Fibroblast of villous mesenchyme (primary cell): ENCODE measurements around the gene DNAJC17. TPM values are rescaled to one million over a fixed set of nuclear protein-coding genes. Genes with fewer than 3 reads are reported as not detected.

ENCODE experiments used
- DNase-seq: peaks from one replicate; pipeline ENCODE4 v3.0.0-alpha.2; 2010; ENCODE audit warnings: low read depth
- H3K4me3 ChIP-seq: 2 replicates; pipeline ENCODE4 v1.5.1; 2011; ENCODE audit warnings: low read depth, mild to moderate bottlenecking, low read length
- small RNA-seq: library from RNA; depleted of rRNA; stranded (forward); fragments of <200 nt; gene quantifications from one replicate; pipeline ENCODE3, GENCODE V24; 2012
- total RNA-seq: library from RNA; depleted of rRNA; stranded (reverse); fragments of >200 nt; gene quantifications from 2 replicates; pipeline ENCODE4 v1.2.3, GENCODE V29; 2012
- TF ChIP-seq, protein P1 (sequence below): IDR thresholded peaks from 2 replicates; pipeline ENCODE4 v1.5.1; 2012; ENCODE audit warnings: low read depth, mild to moderate bottlenecking, low read length; ENCODE audit not compliant: insufficient read depth

Gene DNAJC17
- total RNA-seq, 1 donor, result 30.7 TPM

DNA sequence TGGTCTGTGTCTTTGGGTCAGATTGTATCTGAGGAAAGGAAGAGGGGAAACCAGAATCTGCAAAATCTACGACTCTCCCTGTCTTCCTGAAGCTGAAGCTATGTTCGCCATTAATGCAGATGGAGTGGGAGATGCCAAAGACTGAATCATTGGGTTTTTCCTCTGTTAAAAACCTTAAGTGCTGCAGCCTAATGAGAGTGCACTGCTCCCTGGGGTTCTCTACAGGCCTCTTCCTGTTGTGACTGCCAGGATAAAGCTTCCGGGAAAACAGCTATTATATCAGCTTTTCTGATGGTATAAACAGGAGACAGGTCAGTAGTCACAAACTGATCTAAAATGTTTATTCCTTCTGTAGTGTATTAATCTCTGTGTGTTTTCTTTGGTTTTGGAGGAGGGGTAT lies 76.2 kb downstream of the DNAJC17 start:
- TF ChIP-seq, protein P1, sequence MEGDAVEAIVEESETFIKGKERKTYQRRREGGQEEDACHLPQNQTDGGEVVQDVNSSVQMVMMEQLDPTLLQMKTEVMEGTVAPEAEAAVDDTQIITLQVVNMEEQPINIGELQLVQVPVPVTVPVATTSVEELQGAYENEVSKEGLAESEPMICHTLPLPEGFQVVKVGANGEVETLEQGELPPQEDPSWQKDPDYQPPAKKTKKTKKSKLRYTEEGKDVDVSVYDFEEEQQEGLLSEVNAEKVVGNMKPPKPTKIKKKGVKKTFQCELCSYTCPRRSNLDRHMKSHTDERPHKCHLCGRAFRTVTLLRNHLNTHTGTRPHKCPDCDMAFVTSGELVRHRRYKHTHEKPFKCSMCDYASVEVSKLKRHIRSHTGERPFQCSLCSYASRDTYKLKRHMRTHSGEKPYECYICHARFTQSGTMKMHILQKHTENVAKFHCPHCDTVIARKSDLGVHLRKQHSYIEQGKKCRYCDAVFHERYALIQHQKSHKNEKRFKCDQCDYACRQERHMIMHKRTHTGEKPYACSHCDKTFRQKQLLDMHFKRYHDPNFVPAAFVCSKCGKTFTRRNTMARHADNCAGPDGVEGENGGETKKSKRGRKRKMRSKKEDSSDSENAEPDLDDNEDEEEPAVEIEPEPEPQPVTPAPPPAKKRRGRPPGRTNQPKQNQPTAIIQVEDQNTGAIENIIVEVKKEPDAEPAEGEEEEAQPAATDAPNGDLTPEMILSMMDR, result no peak
- DNase-seq, result no peak
- no peak overlapping the region for H3K4me3 ChIP-seq

DNA sequence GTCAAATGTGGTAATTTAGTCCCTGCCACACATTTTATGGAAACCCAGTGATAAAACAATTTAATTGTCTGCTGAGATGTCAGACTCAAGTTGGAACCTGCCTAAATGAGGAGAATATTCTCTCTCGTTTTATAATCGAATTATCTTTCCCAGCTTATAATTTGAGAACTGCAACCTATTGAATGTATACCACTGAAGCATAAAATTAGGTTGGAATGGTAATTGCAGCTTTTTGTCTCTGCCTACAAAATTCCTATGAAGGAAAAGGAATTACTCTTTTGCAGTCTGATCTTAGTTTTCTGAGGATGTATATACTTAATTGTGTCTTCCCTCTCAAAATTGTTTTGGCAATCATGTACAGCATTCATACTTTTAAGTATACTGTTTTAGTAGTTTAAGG lies 83.4 kb downstream of the DNAJC17 start:
- H3K4me3 ChIP-seq, result no peak overlapping the region
- TF ChIP-seq, protein P1, result no peak
- DNase-seq, result no peak

DNA sequence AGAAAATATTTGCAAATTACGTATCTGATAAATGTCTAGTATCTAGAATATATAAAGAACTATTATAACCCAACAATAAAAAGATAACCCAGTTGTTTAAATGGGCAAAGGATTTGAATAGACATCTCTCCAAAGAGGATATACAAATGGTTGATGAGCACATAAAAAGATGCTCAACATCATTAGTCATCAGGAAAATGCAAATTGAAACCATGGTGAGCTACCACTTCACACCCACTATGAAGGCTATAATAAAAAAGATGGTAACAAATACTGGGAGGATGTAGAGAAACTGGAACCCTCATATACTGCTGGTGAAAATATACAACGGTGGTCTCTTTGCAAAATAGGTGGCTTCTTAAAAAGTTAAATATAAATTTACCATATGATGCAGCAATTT lies 84.3 kb downstream of the DNAJC17 start:
- TF ChIP-seq, protein P1, result no peak
- no peak for DNase-seq

DNA sequence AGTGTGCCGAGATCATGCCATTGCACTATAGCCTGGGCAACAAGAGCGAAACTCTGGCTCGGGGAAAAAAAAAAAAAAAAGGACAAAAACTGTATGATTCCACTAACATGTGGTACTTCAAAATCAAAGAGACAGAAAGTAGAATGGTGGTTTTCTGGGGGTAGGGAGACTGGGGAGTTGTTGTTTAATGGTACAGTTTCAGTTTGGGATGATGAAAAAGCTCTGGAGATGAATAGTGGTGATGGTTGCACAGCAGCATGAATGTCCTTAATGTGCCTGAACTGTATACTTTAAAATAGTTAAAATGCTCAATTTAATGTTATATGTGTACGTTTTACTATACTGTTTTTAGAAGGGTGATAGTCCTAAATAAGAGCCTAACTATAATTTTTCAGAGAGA lies 84.9 kb downstream of the DNAJC17 start:
- no peak overlapping the region for H3K4me3 ChIP-seq
- TF ChIP-seq, protein P1, result no peak
- DNase-seq, result no peak

More for the DNA sequence above, 84.3 kb downstream of the DNAJC17 start:
- no peak overlapping the region for H3K4me3 ChIP-seq

DNA sequence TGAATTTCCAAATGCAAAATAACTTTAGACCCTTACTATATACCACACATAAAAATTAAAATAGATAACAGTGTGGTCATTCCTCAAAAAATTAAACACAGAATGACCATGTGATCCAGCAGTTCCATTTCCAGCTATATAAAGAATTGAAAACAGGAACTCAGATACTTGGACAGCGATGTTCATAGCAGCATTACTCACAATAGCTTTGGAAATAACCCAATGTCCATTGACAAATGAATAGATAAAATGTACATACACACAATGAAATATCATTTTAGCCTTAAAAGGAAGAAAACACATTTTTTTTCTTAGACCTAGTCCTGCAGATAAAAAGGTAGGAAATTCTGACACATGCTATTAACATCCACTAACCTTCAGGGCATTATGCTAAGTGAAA lies 85.6 kb downstream of the DNAJC17 start:
- H3K4me3 ChIP-seq, result no peak overlapping the region
- TF ChIP-seq, protein P1, result no peak
- no peak for DNase-seq

DNA sequence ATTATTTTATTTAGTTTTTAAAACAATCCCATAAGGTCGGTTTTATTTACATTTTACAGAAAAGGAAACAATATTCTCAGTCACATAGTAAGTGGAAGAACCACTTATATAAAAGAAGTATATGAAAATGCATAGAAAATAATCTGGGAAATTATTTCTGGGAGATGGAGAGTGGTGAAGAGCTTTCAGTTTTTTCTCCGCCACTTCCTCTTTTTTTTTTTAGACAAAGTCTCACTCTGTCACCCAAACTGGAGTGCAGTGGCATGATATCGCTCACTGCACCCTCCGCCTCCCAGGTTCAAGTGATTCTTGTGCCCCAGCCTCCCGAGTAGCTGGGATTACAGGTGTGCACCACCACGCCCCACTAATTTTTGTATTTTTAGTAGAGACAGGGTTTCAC lies 91.1 kb downstream of the DNAJC17 start:
- TF ChIP-seq, protein P1, result no peak
- DNase-seq, result no peak
- H3K4me3 ChIP-seq, result no peak overlapping the region

Small RNA genes lying within 50 kb of the gene (small RNA-seq; reads per million reads assigned to genes)
- not detected for gene SUMO2P15

Other genes with a start within 250 kb of the DNAJC17 start
- gene CCDC32, start 242.4 kb downstream of the DNAJC17 start, total RNA-seq, result 11.9 and 20.7 TPM in 2 replicates
- gene RPUSD2, start 238.2 kb downstream of the DNAJC17 start, total RNA-seq, result 11.2 and 11.9 TPM in 2 replicates
- gene KNL1, start 213.2 kb downstream of the DNAJC17 start, total RNA-seq, result 12.9 and 22.9 TPM in 2 replicates
- gene RAD51, start 112.3 kb downstream of the DNAJC17 start, total RNA-seq, result 3.5 and 4.2 TPM in 2 replicates
- gene RMDN3, start 52.2 kb downstream of the DNAJC17 start, total RNA-seq, result 17.3 and 17.4 TPM in 2 replicates
- gene GCHFR, start 43.4 kb downstream of the DNAJC17 start, total RNA-seq, result 2.6 and 2.9 TPM in 2 replicates
- under 0.01 TPM in 1 of 2 replicates, not detected in the other for gene C15orf62, start 37.5 kb downstream of the DNAJC17 start, total RNA-seq
- gene ZFYVE19, start 384 bp downstream of the DNAJC17 start, total RNA-seq, result 17.3 and 21.6 TPM in 2 replicates
- not detected in 2 replicates for gene PPP1R14D, start 21.2 kb upstream of the DNAJC17 start, total RNA-seq
- 0.32 and 0.43 TPM in 2 replicates for gene SPINT1, start 36.6 kb upstream of the DNAJC17 start, total RNA-seq
- under 0.01 TPM in 1 of 2 replicates, not detected in the other for gene RHOV, start 66.8 kb upstream of the DNAJC17 start, total RNA-seq
- 48.8 and 62.2 TPM in 2 replicates for gene VPS18, start 87.0 kb upstream of the DNAJC17 start, total RNA-seq
- gene DLL4, start 121.9 kb upstream of the DNAJC17 start, total RNA-seq, result 5.5 and 6.0 TPM in 2 replicates
- 13.4 and 62.2 TPM in 2 replicates for gene CHAC1, start 146.0 kb upstream of the DNAJC17 start, total RNA-seq